Panc1 (cell line): ENCODE measurements around the gene CELA2B. TPM values are rescaled to one million over a fixed set of nuclear protein-coding genes. Genes with fewer than 3 reads are reported as not detected.

ENCODE experiments used
- ATAC-seq: fragments of 200-7000 bp; cut with Tn5 transposase; 2 replicates; pipeline ENCODE4 v1.9.1; 2020; ENCODE audit warnings: mild to moderate bottlenecking, moderate library complexity
- BruUV-seq: library from RNA; stranded (reverse); fragments of 400-500 nt; replicated peaks from 2 replicates; lab custom pipeline; 2021; lab: Mats Ljungman, UMichigan
- CTCF ChIA-PET: fragments of 300-600 bp; sonication (Branson Sonifier 250); formaldehyde crosslinking; loops from one replicate; lab custom pipeline; 2022; ENCODE audit warnings: antibody characterized with exemption; lab: Charles Lee
- POLR2A ChIA-PET: fragments of 300-600 bp; sonication (Branson Sonifier 250); formaldehyde crosslinking; loops from one replicate; lab custom pipeline; 2022; ENCODE audit warnings: antibody characterized with exemption; lab: Charles Lee
- DNase-seq: peaks from one replicate; pipeline ENCODE4 v3.0.0-alpha.2; 2010; ENCODE audit warnings: low read depth, low spot score
- H3K27ac ChIP-seq: 2 replicates; pipeline ENCODE4 v1.5.1; 2011; ENCODE audit warnings: mild to moderate bottlenecking, low read length, inconsistent platforms
- H3K27me3 ChIP-seq: fragments of 200-500 bp; sonication (Bioruptor generic); 2 replicates; pipeline ENCODE4 v1.6.0; 2014; ENCODE audit warnings: low read length, inconsistent platforms; ENCODE audit not compliant: control insufficient read depth, insufficient read depth
- H3K36me3 ChIP-seq: fragments of 200-500 bp; sonication (Bioruptor generic); 2 replicates; pipeline ENCODE4 v1.5.1; 2014; ENCODE audit warnings: inconsistent platforms, mild to moderate bottlenecking, low read length, moderate library complexity; ENCODE audit not compliant: control insufficient read depth, insufficient read depth
- H3K4me1 ChIP-seq: 2 replicates; pipeline ENCODE4 v1.5.1; 2011; ENCODE audit warnings: inconsistent platforms, mild to moderate bottlenecking, low read length, moderate library complexity; ENCODE audit not compliant: control insufficient read depth, insufficient read depth
- H3K4me3 ChIP-seq, 2 experiments: 2 replicates each; pipeline ENCODE4 v1.5.1; 2011 to 2012; ENCODE audit warnings: low read depth in 2 of 2, low read length in 2 of 2, mild to moderate bottlenecking in 2 of 2, inconsistent platforms in 1 of 2, moderate library complexity in 1 of 2
- H3K9me3 ChIP-seq: fragments of 200-500 bp; sonication (Bioruptor generic); 2 replicates; pipeline ENCODE4 v1.5.1; 2014; ENCODE audit warnings: low read depth, mild to moderate bottlenecking, inconsistent platforms, low read length, moderate library complexity; ENCODE audit not compliant: control insufficient read depth, insufficient read depth
- CTCF ChIP-seq: fragments of 450-650 bp; IDR thresholded peaks from 2 replicates; pipeline ENCODE4 v1.5.1; 2017; ENCODE audit warnings: mild to moderate bottlenecking
- POLR2AphosphoS5 ChIP-seq: IDR thresholded peaks from 2 replicates; pipeline ENCODE4 v1.6.1; 2012; ENCODE audit warnings: mild to moderate bottlenecking, low read depth, low read length, moderate library complexity
- REST ChIP-seq, 2 experiments: IDR thresholded peaks; 2 replicates each; pipeline ENCODE4 v1.6.1; 2011 to 2012; ENCODE audit warnings: low read depth in 2 of 2, control low read depth in 1 of 2, low read length in 1 of 2, mild to moderate bottlenecking in 1 of 2, moderate library complexity in 1 of 2; ENCODE audit not compliant: insufficient read depth in 1 of 2
- SIN3A ChIP-seq: IDR thresholded peaks from 2 replicates; pipeline ENCODE4 v1.6.1; 2012; ENCODE audit warnings: low read depth, mild to moderate bottlenecking, low read length, moderate library complexity, borderline replicate concordance; ENCODE audit not compliant: insufficient read depth
- TCF7L2 ChIP-seq: IDR thresholded peaks from 2 replicates; pipeline ENCODE4 v1.6.1; 2011; ENCODE audit warnings: mild to moderate bottlenecking, low read depth, low read length, inconsistent platforms
- in situ Hi-C: cut with HindIII; loops from 2 replicates; pipeline ENCODE4 v1.10.0; 2016; ENCODE audit warnings: low sequenced_read_pairs, low pct_unique_long_range_greater_than_20kb
- intact Hi-C: fragments of 100-400 bp; cut with micrococcal nuclease; formaldehyde crosslinking; loops from one replicate; pipeline ENCODE4 v1.10.0; 2022; ENCODE audit not compliant: unreplicated experiment
- total RNA-seq: library from RNA; stranded (reverse); gene quantifications from one replicate; pipeline ENCODE4 v1.2.1, GENCODE V29; 2021; ENCODE audit not compliant: unreplicated experiment

The CELA2B gene
- total RNA-seq, 1 experiment from 2014 or later, result not detected

GRCh38 chr1:15504436-15504835 is 28.5 kb downstream of the CELA2B start:
- Histone ChIP-seq H3K4me3 (no peak overlapping the region), H3K4me1 (no peaks in the 10 kb centered on the region), H3K27me3 (no peaks in the 10 kb centered on the region), H3K27ac (no peak overlapping the region), H3K9me3 (no peaks in the 10 kb centered on the region), H3K36me3 (no peaks in the 10 kb centered on the region)
- TF ChIP-seq REST (IDR thresholded peaks at IDR 0.05; ENCODE audit: insufficient read depth in 1 of 2, low read depth in 2 of 2, low read length in 1 of 2) (no peak), SIN3A (no peak), TCF7L2 (no peak), CTCF (no peak), POLR2AphosphoS5 (no peak)
- BruUV-seq, result no TSS peak
- CTCF ChIA-PET, result no interaction called here
- in situ Hi-C loops, result no loop called here
- ATAC-seq (no peak), DNase-seq (no peak)
- POLR2A ChIA-PET, result no interaction called here
- intact Hi-C loops, result loop anchor here (5.0 to 10.0 kb wide), 2 partner anchors 70 to 182 kb away; partner anchors contain the start of gene CTRC

- no peak for TF ChIP-seq CTCF
- TF ChIP-seq POLR2AphosphoS5, result no peak
- no peak for TF ChIP-seq SIN3A
- TF ChIP-seq REST (IDR thresholded peaks at IDR 0.05; ENCODE audit: insufficient read depth in 1 of 2, low read depth in 2 of 2, low read length in 1 of 2), result no peak
- TF ChIP-seq TCF7L2, result no peak
- Histone ChIP-seq H3K9me3 (no peaks in the 10 kb centered on the region), H3K4me1 (no peaks in the 10 kb centered on the region), H3K27ac (no peak overlapping the region), H3K4me3 (no peak overlapping the region), H3K27me3 (no peaks in the 10 kb centered on the region), H3K36me3 (no peaks in the 10 kb centered on the region)
- ATAC-seq (no peak), DNase-seq (no peak)
- POLR2A ChIA-PET, result no interaction called here
- no TSS peak for BruUV-seq
- CTCF ChIA-PET, result no interaction called here
- in situ Hi-C loops, result no loop called here
- intact Hi-C loops, result loop anchor here (10.0 kb wide), 1 partner anchor 72 kb away; the partner anchor contains the start of gene CTRC
Measured at GRCh38 chr1:15506831-15507230, 30.9 kb downstream of the CELA2B start.
